Stimulated activated CD4-positive, alpha-beta T cell treated with anti-CD3 and anti-CD28 coated beads, Interleukin-15, amount 100 ng/mL, for 24 hours (primary cell): ENCODE measurements around the gene MUC16.
"Not testable (repeated sequence)": the region's sequence is repeated elsewhere in the genome, so short reads cannot be mapped to it uniquely, and the experiment has no call there.

Source experiments
- DNase-seq: peaks from one replicate; pipeline ENCODE4 v3.0.0-alpha.2; 2020

MUC16 gene

GRCh38 chr19:9009935-9010651, at the start of gene MUC16:
TSS of gene MUC16 (minus strand) at chr19:9010409.
- no peak for DNase-seq

GRCh38 chr19:9058905-9059667, 48.9 kb upstream of the MUC16 start:
- DNase-seq = no peak

- no peak for DNase-seq
These were observed 47.5 kb upstream of the MUC16 start for GRCh38 chr19:9057505-9058258.

GRCh38 chr19:9056131-9056530, 45.9 kb upstream of the MUC16 start:
- not testable (repeated sequence) for DNase-seq

- DNase-seq = no peak
These were observed 44.6 kb upstream of the MUC16 start for GRCh38 chr19:9054765-9055164.

- DNase-seq = no peak
These were observed 44.0 kb upstream of the MUC16 start for GRCh38 chr19:9054207-9054606.

GRCh38 chr19:9053674-9054073, 43.5 kb upstream of the MUC16 start:
- not testable (repeated sequence) for DNase-seq

- no peak for DNase-seq
These were observed 42.7 kb upstream of the MUC16 start for GRCh38 chr19:9052894-9053293.

GRCh38 chr19:9046694-9047093, 36.5 kb upstream of the MUC16 start:
- no peak for DNase-seq

GRCh38 chr19:9044449-9044848, 34.2 kb upstream of the MUC16 start:
- DNase-seq = no peak

- DNase-seq = no peak
These were observed 33.3 kb upstream of the MUC16 start for GRCh38 chr19:9043524-9043923.

- no peak for DNase-seq
These were observed 30.8 kb upstream of the MUC16 start for GRCh38 chr19:9041023-9041422.

GRCh38 chr19:9040131-9040530, 29.9 kb upstream of the MUC16 start:
- no peak for DNase-seq

GRCh38 chr19:9039728-9040127, 29.5 kb upstream of the MUC16 start:
- DNase-seq = no peak

- DNase-seq = no peak
These were observed 27.3 kb upstream of the MUC16 start for GRCh38 chr19:9037400-9038062.

- no peak for DNase-seq
These were observed 22.0 kb upstream of the MUC16 start for GRCh38 chr19:9032136-9032631.

- no peak for DNase-seq
These were observed 8.1 kb upstream of the MUC16 start for GRCh38 chr19:9018163-9018875.

GRCh38 chr19:9014803-9015202, 4.6 kb upstream of the MUC16 start:
- no peak for DNase-seq

- no peak for DNase-seq
These were observed 3.8 kb upstream of the MUC16 start for GRCh38 chr19:9013988-9014387.

GRCh38 chr19:9011875-9012274, 1.7 kb upstream of the MUC16 start:
- DNase-seq = no peak

- no peak for DNase-seq
These were observed 484 bp upstream of the MUC16 start for GRCh38 chr19:9010693-9011092.

GRCh38 chr19:9009431-9009830, 778 bp downstream of the MUC16 start:
- no peak for DNase-seq
